Endothelial cell of umbilical vein (primary cell): Measurements from ENCODE around the gene CZIB. TPM values are rescaled to one million over a fixed set of nuclear protein-coding genes. Genes with fewer than 3 reads are reported as not detected.

Source experiments
- BruUV-seq: library from RNA; stranded (reverse); fragments of 400-500 nt; replicated peaks from 2 replicates; lab custom pipeline; 2021; lab: Mats Ljungman, UMichigan
- CTCF ChIA-PET: fragments of 300-600, 350-600 bp; sonication (Branson Sonifier 250); formaldehyde crosslinking; loops from one replicate; lab custom pipeline; 2021; ENCODE audit warnings: antibody characterized with exemption, inconsistent platforms; lab: Charles Lee
- POLR2A ChIA-PET: fragments of 300-600, 350-600 bp; sonication (Branson Sonifier 250); formaldehyde crosslinking; loops from one replicate; lab custom pipeline; 2021; ENCODE audit warnings: antibody characterized with exemption, inconsistent platforms; lab: Charles Lee
- DNase-seq: peaks from one replicate; pipeline ENCODE4 v3.0.0-alpha.2; 2011; ENCODE audit warnings: low read depth, low spot score
- FAIRE-seq: peaks from 2 replicates; lab custom pipeline; 2011; peaks lifted over from hg19 to GRCh38; lab: Jason Lieb, UNC
- H2AFZ ChIP-seq: 2 replicates; pipeline ENCODE4 v1.6.0; 2012; ENCODE audit warnings: low read depth, low read length, control low read depth, inconsistent platforms
- H3K27ac ChIP-seq: 2 replicates; pipeline ENCODE4 v1.5.1; 2011; ENCODE audit warnings: low read depth, mild to moderate bottlenecking, control low read depth, low read length, moderate library complexity; ENCODE audit not compliant: insufficient read depth
- H3K27me3 ChIP-seq, 2 experiments: 2 replicates each; pipeline versions ENCODE4 v1.6.0 to v1.6.1; 2011; ENCODE audit warnings: low read length in 2 of 2, mixed read lengths in 1 of 2; ENCODE audit not compliant: control insufficient read depth in 2 of 2, insufficient read depth in 2 of 2
- H3K36me3 ChIP-seq, 2 experiments: 2 replicates in 1 of 2; 3 replicates in 1 of 2; pipeline ENCODE4 v1.5.1; 2011; ENCODE audit warnings: low read length in 2 of 2, mild to moderate bottlenecking in 1 of 2, moderate library complexity in 1 of 2; ENCODE audit not compliant: control insufficient read depth in 2 of 2, insufficient read depth in 2 of 2; ENCODE audit errors: extremely low read depth in 1 of 2
- H3K4me1 ChIP-seq: 3 replicates; pipeline ENCODE4 v1.5.1; 2011; ENCODE audit warnings: mild to moderate bottlenecking, low read length; ENCODE audit not compliant: control insufficient read depth, insufficient read depth; ENCODE audit errors: extremely low read depth
- H3K4me2 ChIP-seq: 2 replicates; pipeline ENCODE4 v1.6.1; 2011; ENCODE audit warnings: low read length, control low read depth, mixed read lengths; ENCODE audit not compliant: insufficient read depth
- H3K4me3 ChIP-seq, 3 experiments: fragments of 200-600 bp in 1 of 3; sonication (generic), shearing (Covaris generic) in 1 of 3; replicated peaks in 1 of 3; 2 replicates each; pipeline ENCODE4 v1.5.1; 2011 to 2016; ENCODE audit warnings: control low read depth in 3 of 3, low read length in 3 of 3, mild to moderate bottlenecking in 2 of 3, inconsistent platforms in 1 of 3, low read depth in 1 of 3, moderate library complexity in 1 of 3; ENCODE audit not compliant: insufficient read depth in 1 of 3
- H3K79me2 ChIP-seq: 2 replicates; pipeline ENCODE4 v1.6.0; 2012; ENCODE audit warnings: low read length, inconsistent platforms; ENCODE audit not compliant: control insufficient read depth, insufficient read depth
- H3K9ac ChIP-seq: replicated peaks from 2 replicates; pipeline ENCODE3; 2011; ENCODE audit warnings: low read length, control low read depth; ENCODE audit not compliant: insufficient read depth; ENCODE audit errors: extremely low read depth
- H3K9me1 ChIP-seq: replicated peaks from 3 replicates; pipeline ENCODE4 v1.6.0; 2011; ENCODE audit warnings: mild to moderate bottlenecking, low read length; ENCODE audit not compliant: control insufficient read depth, insufficient read depth; ENCODE audit errors: extremely low read depth
- H3K9me3 ChIP-seq: replicated peaks from 2 replicates; pipeline ENCODE4 v1.5.1; 2012; ENCODE audit warnings: low read length, inconsistent platforms; ENCODE audit not compliant: control insufficient read depth, insufficient read depth
- H4K20me1 ChIP-seq: replicated peaks from 2 replicates; pipeline ENCODE3; 2011; ENCODE audit warnings: mild to moderate bottlenecking, low read length; ENCODE audit not compliant: control insufficient read depth, insufficient read depth; ENCODE audit errors: extremely low read depth
- EZH2 ChIP-seq: IDR thresholded peaks from 2 replicates; pipeline ENCODE4 v1.6.1; 2012; ENCODE audit warnings: borderline replicate concordance, low read depth, mild to moderate bottlenecking, moderate library complexity, low read length, inconsistent platforms; ENCODE audit not compliant: severe bottlenecking
- GATA2 ChIP-seq: IDR thresholded peaks from 2 replicates; pipeline ENCODE4 v1.7.0; 2011; ENCODE audit warnings: low read depth, mild to moderate bottlenecking, moderate library complexity, mixed read lengths, low read length; ENCODE audit not compliant: insufficient read length, insufficient read depth
- JUN ChIP-seq: IDR thresholded peaks from 2 replicates; pipeline ENCODE4 v1.6.1; 2011; ENCODE audit warnings: borderline replicate concordance, low read depth; ENCODE audit not compliant: insufficient read length, insufficient read depth
- MYC ChIP-seq: IDR thresholded peaks from one replicate; pipeline ENCODE4 v1.6.1; 2011; ENCODE audit warnings: mild to moderate bottlenecking, low read depth, low read length
- dilution Hi-C: fragments of 300-500 bp; cut with MboI; formaldehyde crosslinking; loops from one replicate; pipeline ENCODE4 v1.15.0; 2019; ENCODE audit warnings: low sequenced_read_pairs; ENCODE audit not compliant: extremely low pct_ligation_motif_present
- intact Hi-C: fragments of 100-400 bp; cut with micrococcal nuclease; formaldehyde crosslinking; loops from one replicate; pipeline ENCODE4 v1.10.0; 2022
- polyA plus RNA-seq, 4 experiments: library from polyadenylated mRNA; depleted of rRNA in 3 of 4; stranded (reverse) in 3 of 4; unstranded in 1 of 4; fragments of >200 nt; gene quantifications; 2 replicates each; pipeline versions ENCODE4 v1.2.1 to v1.2.3, GENCODE V29; 2011 to 2012; ENCODE audit warnings: missing spikeins in 1 of 4
- total RNA-seq: library from RNA; stranded (reverse); gene quantifications from 2 replicates; pipeline ENCODE4 v1.2.3, GENCODE V29; 2021
- TF ChIP-seq, protein P1 (sequence below), 2 donors: IDR thresholded peaks; 1 replicate in 1 of 2; 2 replicates in 1 of 2; pipeline ENCODE4 v1.5.1; 2011; ENCODE audit warnings: low read length in 2 of 2, mild to moderate bottlenecking in 2 of 2, moderate library complexity in 2 of 2, control low read depth in 1 of 2, inconsistent platforms in 1 of 2, low read depth in 1 of 2; ENCODE audit not compliant: insufficient read depth in 1 of 2; ENCODE audit errors: extremely low read depth in 1 of 2
- TF ChIP-seq, protein P2 (sequence below): IDR thresholded peaks from 2 replicates; pipeline ENCODE4 v1.6.1; 2011; ENCODE audit not compliant: insufficient read depth, insufficient read length

CZIB gene
- total and polyA plus RNA-seq, 2 donors (not counting 3 experiments of a cell fraction or from before 2014, with no cell fraction given): 60.1 to 65.9 TPM

DNA sequence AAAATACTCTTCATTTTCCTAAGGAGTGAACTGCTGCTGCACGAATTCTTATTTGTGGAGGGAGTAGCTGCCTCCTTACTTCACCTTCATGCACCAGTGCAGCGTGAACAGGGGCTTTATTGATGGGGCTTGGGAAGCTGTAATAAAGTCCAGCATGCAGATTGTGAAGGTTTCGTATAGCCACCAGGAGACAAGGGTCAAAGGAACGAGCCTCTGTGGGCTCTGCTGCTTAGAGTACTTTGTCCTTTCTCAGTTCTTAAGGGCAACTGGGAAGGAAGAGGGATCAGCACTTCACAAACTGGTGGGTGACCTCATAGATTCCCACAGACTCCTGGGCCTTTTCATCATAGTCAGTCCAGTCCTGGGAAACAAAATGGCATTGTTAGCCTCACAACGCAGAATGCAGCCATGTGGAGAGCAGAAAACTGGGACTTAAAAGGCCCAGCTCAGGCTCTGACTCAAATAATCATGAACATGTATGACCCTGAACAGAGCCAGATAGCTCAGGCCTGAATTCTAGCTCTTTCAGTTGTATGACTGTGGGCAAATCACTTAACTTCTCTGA, 6.0 kb downstream of the CZIB start:
- Histone ChIP-seq H3K9me1 (no peaks in the 10 kb centered on the region), H4K20me1 (no peaks in the 10 kb centered on the region), H3K79me2 (peaks cover 8% of the 10 kb centered on the region), H3K9me3 (no peaks in the 10 kb centered on the region), H3K9ac (no peak overlapping the region), H3K27ac (no peak overlapping the region), H3K36me3 (peaks cover 12 to 23% of the 10 kb centered on the region in 2 experiments), H3K4me1 (peaks cover 7% of the 10 kb centered on the region), H3K4me2 (no peak overlapping the region), H3K27me3 (no peaks in the 10 kb centered on the region), H2AFZ (no peak overlapping the region), H3K4me3 (no peak overlapping the region)
- DNase-seq (no peak), FAIRE-seq (no peak)
- CTCF ChIA-PET: no interaction called here
- BruUV-seq: no TSS peak
- POLR2A ChIA-PET: no interaction called here
- TF ChIP-seq, protein P1, sequence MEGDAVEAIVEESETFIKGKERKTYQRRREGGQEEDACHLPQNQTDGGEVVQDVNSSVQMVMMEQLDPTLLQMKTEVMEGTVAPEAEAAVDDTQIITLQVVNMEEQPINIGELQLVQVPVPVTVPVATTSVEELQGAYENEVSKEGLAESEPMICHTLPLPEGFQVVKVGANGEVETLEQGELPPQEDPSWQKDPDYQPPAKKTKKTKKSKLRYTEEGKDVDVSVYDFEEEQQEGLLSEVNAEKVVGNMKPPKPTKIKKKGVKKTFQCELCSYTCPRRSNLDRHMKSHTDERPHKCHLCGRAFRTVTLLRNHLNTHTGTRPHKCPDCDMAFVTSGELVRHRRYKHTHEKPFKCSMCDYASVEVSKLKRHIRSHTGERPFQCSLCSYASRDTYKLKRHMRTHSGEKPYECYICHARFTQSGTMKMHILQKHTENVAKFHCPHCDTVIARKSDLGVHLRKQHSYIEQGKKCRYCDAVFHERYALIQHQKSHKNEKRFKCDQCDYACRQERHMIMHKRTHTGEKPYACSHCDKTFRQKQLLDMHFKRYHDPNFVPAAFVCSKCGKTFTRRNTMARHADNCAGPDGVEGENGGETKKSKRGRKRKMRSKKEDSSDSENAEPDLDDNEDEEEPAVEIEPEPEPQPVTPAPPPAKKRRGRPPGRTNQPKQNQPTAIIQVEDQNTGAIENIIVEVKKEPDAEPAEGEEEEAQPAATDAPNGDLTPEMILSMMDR (IDR thresholded peaks at IDR 0.05; ENCODE audit: extremely low read depth in 1 of 2, insufficient read depth in 1 of 2, low read depth in 1 of 2, low read length in 2 of 2): no peak
- no peak for TF ChIP-seq GATA2
- no peak for TF ChIP-seq EZH2
- TF ChIP-seq MYC: no peak
- no peak for TF ChIP-seq JUN
- intact Hi-C loops: no loop called here
- dilution Hi-C loops: no loop called here

DNA sequence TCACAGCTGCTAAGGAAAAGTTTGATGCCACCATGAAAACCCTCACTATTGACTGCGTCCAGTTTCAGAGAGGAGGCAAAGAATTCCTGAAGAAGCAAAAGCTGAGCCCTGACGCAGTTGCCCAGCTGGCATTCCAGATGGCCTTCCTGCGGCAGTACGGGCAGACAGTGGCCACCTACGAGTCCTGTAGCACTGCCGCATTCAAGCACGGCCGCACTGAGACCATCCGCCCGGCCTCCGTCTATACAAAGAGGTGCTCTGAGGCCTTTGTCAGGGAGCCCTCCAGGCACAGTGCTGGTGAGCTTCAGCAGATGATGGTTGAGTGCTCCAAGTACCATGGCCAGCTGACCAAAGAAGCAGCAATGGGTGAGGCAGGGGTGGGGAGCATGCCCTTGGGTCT, 9.5 kb downstream of the CZIB start:
- dilution Hi-C loops: no loop called here
- H3K4me1 ChIP-seq: no peaks in the 10 kb centered on the region
- no TSS peak for BruUV-seq

More for the DNA sequence above, 9.5 kb downstream of the CZIB start:
- no peak overlapping the region for H3K4me2 ChIP-seq
- H4K20me1 ChIP-seq: no peaks in the 10 kb centered on the region
- peaks cover 15 to 18% of the 10 kb centered on the region in 2 experiments for H3K36me3 ChIP-seq
- TF ChIP-seq, protein P2, sequence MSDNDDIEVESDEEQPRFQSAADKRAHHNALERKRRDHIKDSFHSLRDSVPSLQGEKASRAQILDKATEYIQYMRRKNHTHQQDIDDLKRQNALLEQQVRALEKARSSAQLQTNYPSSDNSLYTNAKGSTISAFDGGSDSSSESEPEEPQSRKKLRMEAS: no peak
- H3K9me3 ChIP-seq: no peaks in the 10 kb centered on the region
- H3K79me2 ChIP-seq: no peaks in the 10 kb centered on the region
- no peak overlapping the region for H3K9ac ChIP-seq
- H3K27me3 ChIP-seq: no peaks in the 10 kb centered on the region
- H3K4me3 ChIP-seq: no peak overlapping the region
- no peaks in the 10 kb centered on the region for H3K9me1 ChIP-seq
- POLR2A ChIA-PET: no interaction called here
- FAIRE-seq (no peak), DNase-seq (no peak)
- intact Hi-C loops: no loop called here
- no peak overlapping the region for H2AFZ ChIP-seq
- CTCF ChIA-PET: no interaction called here
- H3K27ac ChIP-seq: no peak overlapping the region
